Measurements from ENCODE around the gene PPP1R2C. TPM values are rescaled to one million over a fixed set of nuclear protein-coding genes. Genes with fewer than 3 reads are reported as not detected.

Gene PPP1R2C
- polyA plus RNA-seq, 6 donors from 2014 or later = 0.81 TPM; not detected in 5

DNA sequence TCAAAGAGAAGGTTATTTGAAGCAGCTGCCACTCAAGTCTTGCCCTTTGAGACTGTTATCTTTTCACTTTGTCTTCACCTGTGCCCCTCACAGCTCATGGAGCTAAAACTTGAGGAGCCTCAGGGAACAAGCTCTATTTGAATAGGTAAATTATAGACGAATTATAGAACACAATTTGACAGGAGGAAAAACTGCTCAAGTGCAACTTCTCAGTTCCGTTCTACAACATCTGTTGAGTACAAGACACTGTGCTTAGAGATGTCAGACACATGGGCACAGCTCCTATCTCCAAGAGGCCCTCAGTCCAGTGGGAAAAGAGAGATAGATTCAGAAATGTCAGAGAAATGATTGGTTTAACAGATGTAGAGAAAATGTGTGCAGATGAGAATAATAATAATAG is 5.1 kb downstream of the PPP1R2C start:
- H3K9me3 Mint-ChIP-seq = peaks cover 0 to 7% (median 3%) of the 10 kb centered on the region in 7 donors
- H3K27me3 Mint-ChIP-seq = peaks cover 0 to 7% (median 0%) of the 10 kb centered on the region in 3 donors
- H3K4me3 Mint-ChIP-seq = peak overlapping the region in 2 of 8 donors; percentile 13 to 42
- H3K27ac Mint-ChIP-seq = no peak overlapping the region
- DNase-seq = no peak
- ATAC-seq (ENCODE audit: low read depth in 2 of 2) = no peak
- no peaks in the 10 kb centered on the region for H3K36me3 Mint-ChIP-seq
- H3K4me1 Mint-ChIP-seq = peaks cover 9 to 27% (median 17%) of the 10 kb centered on the region in 3 donors

DNA sequence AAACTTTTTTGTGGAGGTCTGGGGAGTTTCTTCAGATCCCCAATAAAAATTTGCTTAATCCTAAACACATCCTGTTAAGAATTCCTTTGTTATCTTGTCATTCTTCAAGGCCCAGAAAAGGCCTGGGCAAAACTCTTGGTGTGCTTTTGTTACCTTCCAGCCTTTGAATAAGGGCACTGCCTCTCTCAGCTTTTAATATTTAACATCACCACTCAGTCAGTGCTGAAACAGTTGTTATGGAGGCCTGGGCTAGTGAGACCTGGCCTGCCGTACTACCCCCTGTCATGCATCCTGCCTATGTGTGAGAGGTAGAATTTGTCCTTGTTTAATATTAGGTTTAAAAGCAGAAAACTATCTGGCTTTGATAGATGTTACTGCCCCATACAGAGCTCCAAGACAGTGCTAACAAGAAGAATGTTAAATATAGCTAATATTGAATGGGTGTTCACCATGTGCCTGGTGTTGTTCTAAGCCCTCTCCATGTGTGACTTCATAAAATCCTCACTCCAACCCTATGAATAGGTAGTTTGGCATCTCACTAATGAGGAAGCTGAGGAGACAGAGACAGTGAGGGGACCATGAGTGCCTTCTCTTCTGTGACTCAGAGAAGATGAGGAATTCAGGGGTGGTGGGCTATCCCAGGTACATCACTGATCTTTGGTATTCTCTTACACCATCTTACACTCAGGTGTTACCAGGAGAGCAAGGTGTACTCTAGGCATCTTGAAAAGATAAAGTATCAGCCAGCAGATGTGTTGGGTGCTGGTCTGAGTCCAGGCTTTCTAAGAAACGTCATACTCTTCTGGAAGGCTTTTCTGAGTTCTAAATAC is 6.2 kb downstream of the PPP1R2C start:
- H3K27me3 Mint-ChIP-seq = no peaks in the 10 kb centered on the region
- no peak overlapping the region for H3K27ac Mint-ChIP-seq
- H3K36me3 Mint-ChIP-seq = no peaks in the 10 kb centered on the region
- H3K4me1 Mint-ChIP-seq = peaks cover 9 to 27% (median 17%) of the 10 kb centered on the region in 3 donors
- H3K9me3 Mint-ChIP-seq = no peaks in the 10 kb centered on the region
- H3K4me3 Mint-ChIP-seq = no peak overlapping the region
- ATAC-seq (ENCODE audit: low read depth in 2 of 2) (no peak), DNase-seq (no peak)

GRCh38 chrX:42770566-42770965 is 7.4 kb downstream of the PPP1R2C start:
- Mint-ChIP-seq H3K9me3 (peaks cover 0 to 2% (median 0%) of the 10 kb centered on the region in 7 donors), H3K27ac (no peak overlapping the region), H3K4me1 (peaks cover 5 to 18% (median 9%) of the 10 kb centered on the region in 3 donors)

DNA sequence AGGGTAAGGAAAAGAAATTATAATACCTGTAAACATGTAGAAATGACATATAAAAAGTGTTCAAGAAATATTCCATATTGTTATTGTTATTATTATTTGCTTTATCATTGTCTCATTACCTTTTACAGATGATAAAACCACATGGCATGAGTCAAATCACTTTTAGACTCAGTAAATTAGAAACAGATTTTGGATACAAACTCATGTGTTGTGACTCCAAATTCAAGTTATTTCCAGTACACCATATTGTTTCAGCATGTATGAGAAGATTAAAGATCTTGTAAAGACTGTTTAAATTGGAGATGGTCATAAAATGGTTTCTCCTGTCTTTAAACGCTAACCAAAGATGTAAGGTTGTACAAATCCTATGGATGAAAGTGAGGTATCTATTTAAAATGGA is 18.1 kb downstream of the PPP1R2C start:
- no peak for ATAC-seq (ENCODE audit: low read depth in 2 of 2)
- peaks cover 0 to 8% (median 0%) of the 10 kb centered on the region in 3 donors for H3K27me3 Mint-ChIP-seq
- H3K27ac Mint-ChIP-seq = no peak overlapping the region
- DNase-seq = no peak
- peaks cover 4 to 10% (median 4%) of the 10 kb centered on the region in 3 donors for H3K4me1 Mint-ChIP-seq
- no peak overlapping the region for H3K4me3 Mint-ChIP-seq
- peaks cover 0 to 15% of the 10 kb centered on the region in 2 donors for H3K36me3 Mint-ChIP-seq
- H3K9me3 Mint-ChIP-seq = peaks cover 0 to 10% (median 0%) of the 10 kb centered on the region in 7 donors

More at GRCh38 chrX:42770566-42770965, 7.4 kb downstream of the PPP1R2C start:
- peaks cover 0 to 3% of the 10 kb centered on the region in 2 donors for H3K36me3 Mint-ChIP-seq
- no peak for ATAC-seq (ENCODE audit: low read depth in 2 of 2)
- DNase-seq = no peak
- peaks cover 0 to 3% (median 0%) of the 10 kb centered on the region in 3 donors for H3K27me3 Mint-ChIP-seq
- H3K4me3 Mint-ChIP-seq = no peak overlapping the region

- H3K27ac Mint-ChIP-seq = no peak overlapping the region
- peaks cover 0 to 1% (median 0%) of the 10 kb centered on the region in 7 donors for H3K9me3 Mint-ChIP-seq
- H3K4me1 Mint-ChIP-seq = peaks cover 0 to 10% (median 4%) of the 10 kb centered on the region in 3 donors
- DNase-seq (no peak), ATAC-seq (ENCODE audit: low read depth in 2 of 2) (no peak)
- no peaks in the 10 kb centered on the region for H3K36me3 Mint-ChIP-seq
- H3K4me3 Mint-ChIP-seq = no peak overlapping the region
- no peaks in the 10 kb centered on the region for H3K27me3 Mint-ChIP-seq
Measured at GRCh38 chrX:42755815-42756214, 22.1 kb downstream of the PPP1R2C start.

- ATAC-seq (ENCODE audit: low read depth in 2 of 2) (no peak), DNase-seq (no peak)
- Mint-ChIP-seq H3K4me1 (peaks cover 0 to 10% (median 4%) of the 10 kb centered on the region in 3 donors), H3K9me3 (peaks cover 0 to 8% (median 2%) of the 10 kb centered on the region in 7 donors), H3K27me3 (no peaks in the 10 kb centered on the region), H3K27ac (no peak overlapping the region), H3K36me3 (no peaks in the 10 kb centered on the region), H3K4me3 (no peak overlapping the region)
Measured at GRCh38 chrX:42754603-42755002, 23.4 kb downstream of the PPP1R2C start.

- Mint-ChIP-seq H3K27me3 (no peaks in the 10 kb centered on the region), H3K9me3 (peaks cover 0 to 8% (median 2%) of the 10 kb centered on the region in 7 donors), H3K4me3 (no peak overlapping the region), H3K27ac (peak overlapping the region in 1 of 6 donors; percentile 22), H3K36me3 (no peaks in the 10 kb centered on the region), H3K4me1 (peaks cover 0 to 10% (median 4%) of the 10 kb centered on the region in 3 donors)
- no peak for ATAC-seq (ENCODE audit: low read depth in 2 of 2)
- DNase-seq = no peak
Measured at GRCh38 chrX:42754115-42754514, 23.8 kb downstream of the PPP1R2C start.

- ATAC-seq (ENCODE audit: low read depth in 2 of 2) (no peak), DNase-seq (no peak)
- Mint-ChIP-seq H3K27me3 (peaks cover 0 to 4% (median 0%) of the 10 kb centered on the region in 3 donors), H3K9me3 (peaks cover 0 to 8% (median 2%) of the 10 kb centered on the region in 7 donors), H3K27ac (peak overlapping the region in 1 of 6 donors; percentile 24), H3K4me3 (no peak overlapping the region), H3K36me3 (no peaks in the 10 kb centered on the region), H3K4me1 (peaks cover 0 to 10% (median 4%) of the 10 kb centered on the region in 3 donors)
Measured at GRCh38 chrX:42752730-42753129, 25.2 kb downstream of the PPP1R2C start.

DNA sequence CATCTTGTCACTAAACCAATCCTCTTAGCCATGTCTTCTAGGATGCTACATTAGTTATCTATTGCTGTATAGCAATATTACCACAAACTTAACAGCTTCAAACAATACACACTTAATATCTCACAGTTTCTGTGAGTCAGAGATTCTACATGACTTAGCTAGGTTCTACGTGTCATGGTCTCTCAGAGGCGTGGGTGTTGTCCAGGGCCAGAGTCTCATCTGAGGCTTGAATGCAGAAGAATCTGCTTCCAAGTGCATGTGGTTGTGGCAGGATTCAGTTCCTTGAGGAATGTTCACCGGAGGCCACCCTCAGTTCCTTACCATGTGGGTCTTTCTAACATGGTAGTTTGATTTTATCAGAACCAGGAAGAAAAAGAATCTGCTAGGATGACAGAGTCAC is 26.4 kb downstream of the PPP1R2C start:
- H3K4me3 Mint-ChIP-seq = no peak overlapping the region
- no peak overlapping the region for H3K27ac Mint-ChIP-seq
- peaks cover 0 to 8% (median 2%) of the 10 kb centered on the region in 7 donors for H3K9me3 Mint-ChIP-seq
- DNase-seq (no peak), ATAC-seq (ENCODE audit: low read depth in 2 of 2) (no peak)
- peaks cover 0 to 4% (median 1%) of the 10 kb centered on the region in 3 donors for H3K27me3 Mint-ChIP-seq
- H3K4me1 Mint-ChIP-seq = peaks cover 0 to 10% (median 4%) of the 10 kb centered on the region in 3 donors
- no peaks in the 10 kb centered on the region for H3K36me3 Mint-ChIP-seq

GRCh38 chrX:42748067-42748850 is 29.7 kb downstream of the PPP1R2C start:
- H3K27me3 Mint-ChIP-seq = peaks cover 0 to 9% (median 4%) of the 10 kb centered on the region in 3 donors
- ATAC-seq (ENCODE audit: low read depth in 2 of 2) = no peak
- H3K4me3 Mint-ChIP-seq = no peak overlapping the region
- H3K9me3 Mint-ChIP-seq = peaks cover 0 to 8% (median 2%) of the 10 kb centered on the region in 7 donors
- no peaks in the 10 kb centered on the region for H3K4me1 Mint-ChIP-seq
- no peaks in the 10 kb centered on the region for H3K36me3 Mint-ChIP-seq
- DNase-seq = no peak
- no peak overlapping the region for H3K27ac Mint-ChIP-seq

- H3K27me3 Mint-ChIP-seq = peaks cover 0 to 9% (median 4%) of the 10 kb centered on the region in 3 donors
- H3K27ac Mint-ChIP-seq = no peak overlapping the region
- H3K36me3 Mint-ChIP-seq = no peaks in the 10 kb centered on the region
- DNase-seq (no peak), ATAC-seq (ENCODE audit: low read depth in 2 of 2) (no peak)
- H3K9me3 Mint-ChIP-seq = peaks cover 0 to 8% (median 2%) of the 10 kb centered on the region in 7 donors
- peaks cover 0 to under 1% (median under 1%) of the 10 kb centered on the region in 3 donors for H3K4me1 Mint-ChIP-seq
- no peak overlapping the region for H3K4me3 Mint-ChIP-seq
Measured at GRCh38 chrX:42746606-42747005, 31.4 kb downstream of the PPP1R2C start.

DNA sequence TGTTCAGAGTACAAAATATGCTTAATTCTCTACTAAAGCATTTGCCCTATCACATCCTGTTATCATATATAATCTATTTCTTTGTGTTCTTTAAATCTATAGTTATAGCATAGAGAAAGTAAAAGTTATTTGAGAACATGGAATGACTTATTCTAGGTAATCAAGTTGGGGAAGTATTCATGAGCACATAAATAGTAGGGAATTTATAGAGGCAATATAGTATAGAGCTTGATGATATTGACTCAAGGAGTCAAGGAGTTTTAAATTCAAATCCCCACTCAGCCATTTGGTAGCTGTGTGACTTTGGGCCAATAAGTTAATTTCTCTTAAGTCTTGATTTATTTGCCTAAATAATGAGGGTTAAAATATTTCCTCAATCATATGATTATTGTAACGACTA is 37.5 kb downstream of the PPP1R2C start:
- H3K9me3 Mint-ChIP-seq = no peaks in the 10 kb centered on the region
- no peak for ATAC-seq (ENCODE audit: low read depth in 2 of 2)
- peak overlapping the region in 2 of 6 donors; percentile 84 to 86 for H3K27ac Mint-ChIP-seq
- no peaks in the 10 kb centered on the region for H3K36me3 Mint-ChIP-seq
- no peak overlapping the region for H3K4me3 Mint-ChIP-seq
- no peaks in the 10 kb centered on the region for H3K27me3 Mint-ChIP-seq
- H3K4me1 Mint-ChIP-seq = peaks cover 6 to 19% (median 8%) of the 10 kb centered on the region in 3 donors
- DNase-seq = no peak

DNA sequence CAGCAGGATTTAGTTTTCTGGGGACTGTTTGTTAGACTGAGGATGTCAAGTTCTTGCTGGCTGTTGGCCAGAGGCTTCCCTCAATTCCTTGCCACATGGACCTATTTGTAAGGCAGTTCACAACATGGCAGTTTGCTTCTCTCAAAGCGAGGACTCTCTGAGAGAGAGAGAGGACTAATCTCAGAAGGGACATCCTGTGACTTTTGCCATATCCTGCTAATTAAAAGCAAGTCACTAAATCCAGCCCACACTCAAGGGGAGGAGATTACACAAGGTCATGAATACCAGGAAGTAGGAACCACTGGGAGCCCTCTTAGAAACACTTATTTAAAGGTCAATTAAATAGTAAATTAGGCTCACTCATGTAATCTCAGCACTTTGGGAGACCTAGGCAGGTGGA is 38.2 kb downstream of the PPP1R2C start:
- peak overlapping the region; percentile 74 to 97 (median 92) for H3K27ac Mint-ChIP-seq
- H3K27me3 Mint-ChIP-seq = no peaks in the 10 kb centered on the region
- no peaks in the 10 kb centered on the region for H3K9me3 Mint-ChIP-seq
- peaks cover 6 to 19% (median 8%) of the 10 kb centered on the region in 3 donors for H3K4me1 Mint-ChIP-seq
- ATAC-seq (ENCODE audit: low read depth in 2 of 2) (peak; percentile 16 to 27), DNase-seq (no peak)
- H3K36me3 Mint-ChIP-seq = no peaks in the 10 kb centered on the region
- peak overlapping the region in 4 of 8 donors; percentile 35 to 69 (median 48) for H3K4me3 Mint-ChIP-seq
